C1 segment of cervical spinal cord (tissue), 14 donors: ENCODE results near the gene WDR64.
A peak's percentile ranks its signal among the peaks of the same experiment; 100 is the strongest.

Source experiments
- DNase-seq, 14 donors: peaks; one replicate each; lab custom pipeline; 2025; lab: John Stamatoyannopoulos, UW

Gene WDR64

DNA sequence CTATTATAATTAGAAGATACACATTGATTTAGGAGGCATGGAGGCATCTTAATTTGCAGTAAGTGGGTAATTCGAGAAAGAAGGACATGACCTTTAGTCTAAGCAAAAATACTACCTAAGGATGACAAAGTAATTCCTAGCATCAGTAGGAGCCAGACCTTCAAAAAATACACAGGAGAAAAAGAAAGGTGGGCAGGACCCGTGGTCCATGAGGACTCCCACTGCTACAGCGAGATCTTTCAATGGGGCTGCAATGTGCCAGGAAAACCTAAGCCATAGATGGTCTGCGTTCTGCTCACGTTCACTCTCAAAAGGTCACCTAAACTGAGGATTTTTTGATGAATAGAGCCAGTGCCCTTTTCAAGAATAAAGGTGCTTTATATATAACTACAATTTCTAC is 185.3 kb downstream of the WDR64 start:
- DNase-seq: no peak

DNA sequence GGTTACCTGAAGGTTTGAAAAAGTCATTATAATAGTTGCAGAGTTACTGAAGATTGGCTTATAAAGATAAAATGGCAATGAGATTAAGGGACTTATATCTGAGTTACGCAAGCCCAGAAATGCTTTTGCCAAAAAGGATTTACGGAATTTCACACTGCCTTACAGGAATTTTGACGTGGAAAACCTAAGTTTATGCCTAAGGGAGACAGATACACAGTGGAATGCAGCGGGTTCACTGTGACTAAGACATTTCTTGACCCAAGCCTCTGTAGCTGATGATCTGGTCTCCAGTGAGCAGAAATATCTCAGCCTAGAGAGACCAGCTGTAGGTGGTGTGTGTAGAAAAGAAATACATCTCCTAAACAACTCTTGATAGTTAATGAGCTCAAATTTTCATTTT is 185.8 kb downstream of the WDR64 start:
- no peak for DNase-seq

DNA sequence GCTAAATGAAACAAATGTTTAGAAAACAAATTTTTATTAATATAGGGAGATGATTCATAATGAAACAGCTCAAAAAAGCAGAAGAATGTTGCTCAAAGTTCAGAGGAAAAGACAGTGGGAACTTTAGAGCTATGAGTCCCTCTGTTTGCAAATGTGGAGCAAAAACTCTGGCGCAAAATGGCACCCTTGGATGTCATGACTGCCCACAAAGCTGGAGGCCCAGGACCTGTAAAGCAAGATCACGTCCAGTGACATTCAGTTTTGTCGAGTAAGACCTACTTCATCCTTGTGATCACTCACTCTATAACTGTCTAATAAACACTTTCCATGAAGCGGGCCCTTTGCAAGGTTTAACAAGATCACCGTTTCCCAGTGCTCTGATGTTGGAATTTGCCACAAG is 186.8 kb downstream of the WDR64 start:
- DNase-seq: no peak

DNA sequence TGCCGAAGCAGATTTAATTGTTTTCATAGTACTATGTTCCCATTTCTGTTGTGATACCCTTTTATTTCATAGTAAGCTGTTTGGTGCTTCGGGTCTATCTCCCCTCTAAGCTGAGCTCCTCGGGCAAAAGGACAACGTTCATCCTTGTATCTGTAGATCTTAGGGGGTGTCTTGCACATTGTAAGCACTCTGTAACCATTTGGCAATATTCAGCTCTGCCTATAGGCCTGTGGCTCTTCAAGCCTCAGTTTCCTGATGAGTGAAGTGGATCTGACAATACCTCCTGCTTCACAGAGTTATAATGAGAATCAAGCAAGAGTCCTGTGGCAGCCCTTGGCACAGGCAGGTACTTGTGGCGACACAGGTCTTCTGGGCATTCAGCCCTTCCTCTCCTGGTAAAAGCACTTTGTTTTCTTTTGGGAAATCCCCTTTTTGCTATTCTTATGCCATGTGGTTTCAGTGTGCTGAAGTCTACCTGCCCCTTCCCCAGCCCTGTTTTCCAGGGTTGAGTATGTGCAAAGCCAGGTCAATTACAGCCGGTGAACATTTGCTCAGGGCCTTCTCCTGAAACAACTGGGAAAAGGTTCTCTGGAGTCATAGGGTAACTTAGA is 187.4 kb downstream of the WDR64 start:
- no peak for DNase-seq

DNA sequence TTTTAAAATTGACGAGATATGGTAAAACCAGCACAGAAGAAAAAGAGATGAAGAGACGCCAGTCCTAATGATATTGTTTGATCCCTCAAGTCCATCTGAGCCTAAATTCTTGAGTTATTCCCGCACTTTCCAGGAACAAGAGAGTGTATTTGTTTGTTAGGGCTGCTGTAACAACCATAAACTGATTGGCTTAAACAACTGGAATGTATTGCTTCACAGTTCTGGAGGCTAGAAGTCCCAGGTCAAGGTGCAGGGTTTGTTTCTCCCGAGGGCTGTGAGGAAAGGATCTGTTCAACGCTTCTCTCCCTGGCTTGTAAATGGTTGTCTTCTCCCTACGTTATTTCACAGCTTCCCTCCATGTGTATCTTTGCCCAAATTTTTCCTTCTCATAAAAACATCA is 188.1 kb downstream of the WDR64 start:
- DNase-seq: no peak

DNA sequence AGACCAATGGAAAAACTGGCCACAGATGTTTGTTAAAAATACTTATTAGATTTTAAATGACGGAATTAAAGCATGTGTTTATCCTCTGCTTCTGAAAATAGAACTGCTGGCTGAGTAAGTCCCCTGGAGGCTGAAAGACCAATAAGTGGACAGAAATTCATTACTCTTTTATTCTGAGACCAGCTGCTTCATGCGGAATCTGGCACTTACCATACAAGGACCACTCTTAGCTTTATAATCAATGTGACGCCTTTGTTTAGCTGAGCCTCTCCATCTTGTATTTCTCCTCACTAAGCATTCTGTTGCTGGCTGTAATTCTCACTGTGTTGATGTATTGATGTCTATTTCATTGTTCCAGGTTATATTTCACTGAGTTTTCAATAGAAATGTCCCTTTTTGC is 189.6 kb downstream of the WDR64 start:
- DNase-seq: no peak

DNA sequence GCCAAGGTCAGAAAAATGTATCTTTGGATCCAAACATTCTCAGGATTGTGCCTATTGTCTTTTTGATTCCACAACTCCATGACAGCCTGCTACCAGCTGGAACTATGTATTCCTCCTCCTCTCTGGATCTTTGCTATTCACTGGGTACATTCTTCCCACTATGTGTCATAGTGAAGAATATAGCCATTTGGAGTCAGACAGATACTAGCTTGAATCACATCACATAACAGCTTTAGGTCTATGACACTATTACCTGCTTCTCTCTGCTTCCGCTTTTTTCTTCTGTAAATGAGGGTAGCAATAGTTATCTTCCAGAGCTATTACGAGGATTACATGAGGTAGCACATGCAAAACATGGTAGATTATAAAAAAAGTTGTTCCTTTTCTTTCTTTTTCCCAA is 190.5 kb downstream of the WDR64 start:
- DNase-seq: no peak

DNA sequence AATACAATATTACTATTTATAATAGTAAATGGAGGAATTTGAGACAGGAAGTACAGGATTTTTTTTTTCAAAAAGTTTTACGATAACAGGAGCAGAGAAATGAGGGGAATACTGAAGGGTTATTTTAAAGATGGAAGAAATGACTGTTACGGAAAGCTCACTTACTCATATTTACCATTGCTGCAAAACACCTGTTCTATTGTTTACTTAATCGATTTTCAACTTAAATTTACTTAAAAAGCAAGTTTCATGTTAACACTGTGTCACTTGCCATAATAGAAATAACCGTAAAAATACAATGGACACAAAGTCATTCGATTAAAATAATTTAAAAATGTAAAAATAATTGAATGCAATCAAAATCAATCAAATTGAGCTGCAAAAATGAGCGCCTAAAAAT is 192.5 kb downstream of the WDR64 start:
- no peak for DNase-seq

DNA sequence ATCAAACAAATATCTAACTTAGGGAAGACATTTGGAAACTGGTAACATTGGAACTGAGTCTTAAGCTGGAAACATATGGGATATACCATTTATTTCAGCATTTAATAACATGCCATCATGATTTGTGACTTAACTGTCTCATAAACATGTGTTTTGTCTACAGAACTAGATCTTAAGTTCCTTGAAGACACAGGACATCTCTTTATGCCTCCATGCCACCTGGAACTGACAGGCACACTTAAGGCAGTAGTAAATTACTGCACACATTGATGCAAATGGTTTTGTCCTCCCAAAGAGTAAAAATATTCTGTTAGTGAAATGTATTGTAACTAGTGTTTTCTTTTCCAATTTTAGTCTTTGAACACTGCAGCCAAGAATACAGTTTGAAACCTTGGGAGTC is 194.3 kb downstream of the WDR64 start:
- DNase-seq: no peak

DNA sequence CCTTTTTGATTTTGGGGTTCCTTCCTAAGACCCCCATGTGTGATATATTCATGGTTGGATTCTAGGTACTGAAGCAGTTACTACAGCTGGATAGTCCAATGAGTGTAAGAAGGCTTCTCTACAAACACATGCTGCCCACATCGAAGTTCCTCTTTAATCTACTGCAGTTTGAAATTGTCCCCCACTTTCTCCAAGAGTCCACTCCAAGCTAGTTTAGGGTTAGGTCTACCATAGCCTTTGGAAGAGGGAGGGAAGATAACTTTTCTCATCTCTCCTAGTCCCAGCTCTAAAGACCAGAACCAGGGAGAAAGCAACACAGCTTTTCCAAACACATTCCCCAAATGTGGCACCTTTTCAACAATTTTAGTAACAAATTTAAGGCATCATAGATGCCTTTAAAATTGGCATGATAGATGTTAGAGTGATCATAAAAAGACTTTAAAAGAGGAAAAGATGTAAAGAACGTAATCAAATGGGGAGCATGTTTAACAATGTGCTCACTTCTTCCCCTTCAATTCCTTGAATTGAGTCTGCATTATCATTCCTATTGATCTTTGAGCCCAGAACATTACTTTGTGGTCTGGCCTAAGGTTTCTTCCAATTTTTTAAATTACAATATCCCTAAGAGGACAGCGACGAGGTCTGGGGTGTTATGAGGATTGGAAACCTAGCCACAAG is 194.9 kb downstream of the WDR64 start:
- DNase-seq: no peak

DNA sequence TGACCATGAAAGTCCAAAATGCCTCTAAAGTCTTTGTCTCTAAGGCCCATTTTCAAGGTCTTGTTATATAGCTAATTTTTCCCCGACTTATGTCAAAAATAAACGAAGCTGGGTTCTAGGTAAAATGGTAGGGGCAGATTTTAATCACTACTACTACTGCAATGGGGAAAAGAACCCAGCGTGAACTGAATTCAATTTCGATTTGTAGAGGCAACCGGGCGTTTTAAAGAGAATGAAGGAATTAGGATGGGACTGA is 195.4 kb downstream of the WDR64 start:
- no peak for DNase-seq

DNA sequence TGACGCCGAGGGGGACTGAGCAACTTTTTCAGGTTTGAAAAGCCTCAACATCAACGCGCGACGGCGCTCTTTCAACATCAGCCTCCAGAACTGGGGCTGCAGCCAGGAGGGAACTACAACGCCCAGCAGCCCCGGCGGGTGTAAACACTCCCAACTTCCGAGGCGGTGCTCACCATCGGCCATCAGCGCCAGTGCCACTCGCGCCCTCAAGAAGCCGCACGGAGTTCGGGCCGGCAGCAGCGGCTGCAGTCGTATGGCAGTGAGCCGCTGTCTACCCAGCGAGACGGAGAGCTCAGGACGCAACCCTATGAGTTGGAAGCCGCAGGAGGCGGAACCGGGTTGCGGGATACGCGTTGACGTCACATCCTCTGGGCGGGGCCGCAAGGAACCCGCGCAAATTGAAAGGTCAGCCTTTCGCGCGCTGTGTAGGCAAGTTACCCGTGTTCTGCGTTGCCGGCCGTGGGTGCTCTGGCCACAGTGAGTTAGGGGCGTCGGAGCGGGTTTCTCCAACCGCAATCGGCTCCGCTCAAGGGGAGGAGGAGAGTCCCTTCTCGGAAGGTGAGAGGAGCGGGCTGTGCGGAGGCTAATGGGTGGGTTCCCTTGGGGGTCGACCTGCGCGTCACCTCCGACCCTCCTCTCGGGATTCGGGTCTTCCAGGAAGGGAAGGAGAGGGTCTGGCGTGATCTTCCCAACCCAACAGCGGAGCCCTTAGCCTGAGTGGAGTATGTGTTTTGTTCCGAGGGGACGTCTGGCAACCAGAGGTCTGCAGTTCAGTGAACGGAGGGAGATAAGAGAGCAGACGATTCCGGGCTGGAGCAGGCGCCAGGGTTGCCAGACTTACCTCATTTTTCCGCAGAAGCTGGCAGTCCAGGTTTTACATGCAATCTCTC is 196.0 kb downstream of the WDR64 start, which contains the start of gene EXO1:
Gene EXO1, plus strand, starts transcription at position 409 of the 890 bp plus-strand sequence. CDS start 2,222 bp downstream, outside the sequence.
- peak; percentile 3 to 99 (median 94) for DNase-seq

DNA sequence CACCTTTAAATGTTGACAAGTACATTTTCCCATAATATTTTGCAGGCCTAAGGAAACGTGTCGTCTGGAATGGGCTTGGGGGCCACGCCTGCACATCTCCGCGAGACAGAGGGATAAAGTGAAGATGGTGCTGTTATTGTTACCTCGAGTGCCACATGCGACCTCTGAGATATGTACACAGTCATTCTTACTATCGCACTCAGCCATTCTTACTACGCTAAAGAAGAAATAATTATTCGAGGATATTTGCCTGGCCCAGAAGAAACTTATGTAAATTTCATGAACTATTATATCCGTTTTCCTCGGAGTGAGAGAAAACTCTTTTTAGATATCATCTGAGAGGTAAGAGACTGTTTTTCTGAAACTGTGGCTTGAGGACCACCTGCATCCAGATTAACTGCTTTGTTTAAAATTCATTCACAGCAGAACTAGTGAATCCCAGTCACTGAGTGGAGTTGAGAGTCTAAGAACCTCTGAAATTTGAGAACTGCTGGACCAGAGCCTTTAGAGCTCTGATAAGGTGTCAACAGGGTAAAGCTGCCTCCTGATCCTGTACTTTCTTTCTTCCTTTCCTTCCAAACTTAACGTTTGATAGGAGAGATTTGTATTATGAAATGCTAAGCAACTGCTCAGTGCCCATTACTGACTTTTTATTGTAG is 196.7 kb downstream of the WDR64 start:
- DNase-seq: no peak

DNA sequence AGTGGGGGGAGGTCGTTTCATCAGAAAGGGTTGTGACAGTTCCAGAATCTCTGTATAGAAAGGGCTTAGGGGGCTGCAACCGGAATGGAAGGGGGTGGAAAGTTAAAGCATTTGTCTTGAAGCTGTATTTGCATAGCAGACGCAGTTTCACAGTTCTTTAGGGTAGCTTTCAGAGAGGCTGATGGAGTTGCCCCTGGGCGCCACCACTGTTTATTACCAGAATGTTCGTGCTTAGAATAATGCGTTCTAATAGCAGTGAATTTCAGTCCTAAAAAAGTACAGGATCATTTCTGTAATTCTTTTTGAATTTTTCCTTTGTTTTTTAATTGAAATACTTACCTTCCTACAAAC is 197.2 kb downstream of the WDR64 start:
- DNase-seq: no peak
